Ecto neural progenitor cell (in vitro differentiated cells): ENCODE results near the gene SLC2A2.

Experiments
- DNase-seq: peaks from one replicate; pipeline ENCODE4 v3.0.0-alpha.2; 2018; ENCODE audit warnings: low spot score

SLC2A2 gene

DNA sequence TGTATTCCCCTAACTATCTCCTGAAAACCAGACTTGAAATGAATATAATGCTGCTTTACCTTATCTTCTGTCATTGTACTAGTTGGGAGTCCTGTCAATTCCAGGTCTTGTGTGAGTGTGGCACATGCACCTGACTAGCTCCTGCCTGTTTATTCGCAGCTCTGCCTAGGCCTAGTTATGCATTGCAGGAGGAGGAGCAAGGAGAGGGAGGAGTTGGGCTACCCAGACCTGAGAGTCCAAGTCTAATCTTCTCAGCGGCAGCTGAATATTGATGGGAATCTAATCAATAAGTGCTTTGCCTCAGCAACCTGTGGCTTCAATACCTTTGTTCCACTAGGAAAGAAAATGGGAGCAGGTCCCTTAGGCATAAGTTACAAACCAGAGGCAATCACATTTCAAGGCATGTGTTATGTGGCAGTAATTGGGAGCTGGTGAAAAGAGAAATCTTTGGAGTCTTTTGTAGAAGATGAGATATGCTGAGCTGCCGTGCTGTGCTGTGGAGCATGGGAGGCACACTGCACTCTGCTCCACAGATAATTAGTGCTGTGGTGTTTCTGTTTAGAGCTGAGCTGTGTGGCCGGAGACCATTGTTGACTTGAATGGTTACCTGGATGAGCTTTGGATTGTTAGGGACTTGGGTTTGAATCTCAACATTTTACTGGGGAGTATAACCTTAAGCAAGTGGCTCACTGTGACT lies at the start of gene SLC2A2:
Gene SLC2A2 (minus strand): TSS at position 124 of the 697 bp plus-strand sequence. CDS start 50 bp downstream, at position 74.
- DNase-seq = no peak

DNA sequence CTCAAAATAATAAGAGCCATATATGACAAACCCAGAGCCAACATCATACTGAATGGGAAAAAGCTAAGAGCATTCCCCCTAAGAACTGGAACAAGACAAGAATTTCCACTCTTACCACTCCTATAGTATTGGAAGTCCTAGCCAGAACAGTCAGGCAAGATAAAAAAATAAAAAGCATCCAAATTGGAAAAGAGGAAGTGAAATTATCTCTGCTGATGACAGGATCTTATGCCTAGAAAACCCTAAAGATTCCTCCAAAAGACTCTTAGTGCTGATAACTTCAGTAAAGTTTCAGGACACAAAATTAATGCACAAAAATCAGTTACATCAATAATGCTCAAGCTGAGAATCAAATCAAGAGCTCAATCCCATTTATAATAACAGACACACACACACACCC lies 45.9 kb upstream of the SLC2A2 start:
- DNase-seq = no peak

DNA sequence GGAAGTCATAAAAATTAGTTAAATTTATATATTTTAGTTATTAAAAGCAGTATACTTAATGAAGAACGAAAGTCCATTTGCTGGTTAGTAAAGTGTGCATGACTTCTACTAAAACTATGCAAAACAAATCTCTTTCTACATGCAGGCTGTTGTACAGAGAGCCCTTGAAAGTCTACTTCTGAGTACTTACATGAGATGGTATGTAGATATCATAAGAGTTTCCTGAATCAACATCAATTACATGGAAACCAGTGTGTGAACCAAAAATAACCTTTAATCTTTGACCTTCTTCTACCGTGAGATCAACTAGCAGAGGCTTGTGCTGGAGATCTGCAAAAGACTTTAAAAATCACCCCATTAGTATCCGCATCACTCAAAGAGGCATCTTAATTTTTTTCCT lies 42.1 kb upstream of the SLC2A2 start:
- DNase-seq = no peak

DNA sequence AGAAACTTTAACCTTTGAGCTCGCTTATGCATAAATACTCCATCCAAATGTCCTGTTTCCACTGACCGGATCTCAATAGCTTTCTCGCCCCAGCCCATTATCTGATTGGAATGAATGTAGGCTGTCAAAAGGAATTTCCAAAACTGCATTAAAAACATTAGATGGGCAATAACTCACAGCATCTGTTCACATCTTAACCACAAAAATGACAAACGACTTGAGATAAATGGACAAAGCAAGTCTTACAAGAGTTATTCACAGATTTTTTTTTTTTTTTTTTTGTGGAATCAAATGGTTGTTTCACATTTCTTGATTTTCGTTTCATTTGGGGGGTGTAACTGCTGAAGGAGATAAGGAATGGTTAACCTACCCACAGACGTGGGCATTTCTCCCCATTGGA lies 39.7 kb upstream of the SLC2A2 start:
- DNase-seq = no peak

DNA sequence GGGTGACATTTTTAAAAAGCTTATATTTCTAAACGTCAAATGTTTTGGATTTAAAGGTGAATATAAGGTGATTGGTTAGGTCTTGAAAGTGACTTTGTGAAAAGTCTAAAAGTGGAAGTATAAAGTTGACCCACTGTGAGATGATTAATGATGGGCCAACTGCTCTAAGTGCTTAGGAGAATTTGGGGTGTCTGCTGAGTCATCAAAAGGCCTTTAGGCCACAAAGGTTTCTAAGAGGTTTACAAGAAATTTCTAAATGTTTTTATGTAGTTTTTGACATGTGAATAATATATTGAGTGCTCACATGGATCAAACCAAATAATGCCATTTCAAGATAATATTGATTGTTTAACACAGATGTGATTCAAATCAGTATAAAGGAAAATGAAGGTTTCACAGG lies 39.2 kb upstream of the SLC2A2 start:
- DNase-seq = no peak

DNA sequence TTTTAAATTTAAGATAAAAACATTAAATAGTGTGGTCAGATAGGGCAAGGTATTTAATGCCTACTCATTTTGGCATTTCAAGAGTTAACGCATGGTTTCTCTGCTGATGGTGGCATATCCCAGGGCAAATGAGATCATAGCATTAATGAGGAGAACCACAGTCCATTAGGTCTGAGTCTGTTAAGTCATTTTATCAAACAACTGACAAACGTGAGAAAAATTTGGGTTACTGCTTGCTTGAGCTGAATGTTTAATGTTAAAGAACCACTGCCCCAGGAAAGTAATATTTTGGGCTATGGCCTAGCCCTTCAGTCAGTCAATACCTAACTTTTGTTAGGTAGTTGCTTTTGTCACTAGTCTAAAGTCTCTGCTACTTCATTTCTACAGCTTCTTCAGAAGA lies 37.9 kb upstream of the SLC2A2 start:
- DNase-seq = no peak

DNA sequence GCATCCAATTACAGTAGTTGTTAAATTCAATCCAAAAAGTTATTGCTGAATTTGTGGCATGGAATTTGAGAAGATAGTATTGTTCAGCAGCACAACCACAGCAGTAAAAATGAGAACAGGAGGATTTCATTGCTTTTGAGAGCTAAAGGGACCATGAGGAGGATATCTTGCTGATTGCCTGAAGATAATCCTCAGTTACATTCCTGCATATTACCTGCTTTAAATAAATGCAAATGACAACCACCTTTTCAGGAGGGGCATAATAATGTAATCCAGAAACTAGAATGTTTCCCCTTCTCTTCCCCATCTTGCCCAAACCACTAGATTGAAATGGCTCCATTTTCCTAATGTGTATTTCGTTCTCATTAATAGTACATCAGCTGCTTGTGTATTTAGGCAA lies 35.2 kb upstream of the SLC2A2 start:
- no peak for DNase-seq

DNA sequence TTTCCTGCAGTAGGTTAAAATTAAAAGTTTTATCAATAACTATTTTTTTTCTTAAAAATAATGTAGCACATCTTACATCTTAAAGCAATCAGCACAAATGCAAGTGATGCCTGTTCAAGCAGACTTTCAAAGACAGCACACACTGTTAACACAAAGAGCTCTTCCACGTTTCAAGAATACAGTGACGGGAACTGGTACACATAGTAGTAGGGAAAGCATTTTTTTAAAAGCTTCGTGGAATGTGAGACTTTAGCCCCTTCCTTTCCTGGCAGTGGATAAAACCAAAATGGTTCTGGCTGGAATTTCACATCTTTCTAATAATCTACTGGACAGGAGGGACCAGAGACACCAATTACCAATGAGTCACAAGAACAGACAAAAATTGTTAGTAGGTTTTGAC lies 33.5 kb upstream of the SLC2A2 start:
- no peak for DNase-seq

DNA sequence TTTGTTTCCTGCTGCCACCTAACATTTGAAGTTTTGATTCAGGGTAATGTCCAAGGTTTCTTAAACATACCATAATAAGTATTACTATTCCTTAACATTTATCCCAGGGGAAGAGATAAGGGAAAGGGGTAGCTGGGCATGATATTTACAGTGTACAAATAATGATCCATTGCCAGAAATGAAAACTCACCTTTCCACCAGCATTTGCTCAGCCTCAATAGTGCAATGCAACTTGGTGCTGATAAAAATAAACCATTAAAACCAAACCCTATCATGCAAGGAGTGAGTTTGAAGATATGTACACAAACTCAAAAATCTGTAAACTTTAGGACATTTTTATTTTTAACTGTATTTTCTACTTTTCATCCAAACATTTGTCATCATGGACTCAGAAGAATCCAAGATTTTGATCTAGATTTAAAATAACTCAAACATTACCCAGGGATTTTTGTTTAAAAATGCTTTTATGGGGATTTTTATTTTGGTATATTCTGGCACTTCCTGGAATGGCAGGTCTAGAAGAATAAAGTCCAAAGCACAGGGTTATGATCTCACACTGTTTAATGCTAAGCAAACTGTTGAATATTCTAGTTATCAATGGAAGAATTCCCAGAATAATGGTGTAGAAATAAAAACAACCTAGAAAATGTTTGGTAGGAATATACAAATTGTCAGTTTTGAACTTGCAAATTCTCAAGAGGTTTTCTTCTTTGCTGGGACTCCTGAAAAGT lies 32.5 kb upstream of the SLC2A2 start:
- no peak for DNase-seq

DNA sequence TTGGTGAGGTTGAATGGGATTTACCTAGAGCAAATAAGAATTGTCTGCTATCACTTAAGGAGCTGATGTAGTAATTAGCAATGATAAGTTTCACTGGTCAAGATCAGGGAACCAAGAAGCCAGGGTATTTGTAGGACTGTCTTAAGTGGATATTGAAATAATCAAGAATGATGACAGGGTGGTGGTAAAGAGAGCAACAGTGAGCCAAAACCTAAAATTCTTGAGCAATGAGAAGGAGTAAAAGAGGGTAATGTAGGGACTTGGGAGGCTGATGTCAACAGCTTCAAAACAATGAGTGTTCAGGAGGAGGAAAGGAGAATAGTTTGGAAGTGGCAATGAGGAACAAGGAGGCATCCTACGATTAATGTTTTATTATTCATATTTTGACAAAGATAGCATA lies 31.5 kb upstream of the SLC2A2 start:
- no peak for DNase-seq

DNA sequence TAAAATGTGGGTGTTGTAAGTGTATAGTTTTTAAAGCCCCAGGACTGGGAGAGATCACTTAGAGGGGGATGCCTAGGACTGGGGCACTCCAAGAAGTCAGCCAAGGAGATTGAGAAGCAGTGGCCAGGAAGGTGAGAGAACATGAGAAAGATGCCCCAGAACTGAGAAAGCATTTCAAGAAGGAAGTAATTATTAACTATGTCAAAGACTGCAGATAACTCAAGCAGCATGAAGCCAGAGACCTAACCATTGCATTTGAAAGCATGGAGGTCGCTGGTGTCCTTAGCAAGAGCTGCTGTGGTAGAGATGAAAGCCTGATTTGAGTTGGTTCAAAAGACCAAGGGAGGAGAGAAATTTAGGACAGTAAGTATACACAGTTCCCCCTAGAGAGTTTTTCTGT lies 30.6 kb upstream of the SLC2A2 start:
- DNase-seq = no peak

DNA sequence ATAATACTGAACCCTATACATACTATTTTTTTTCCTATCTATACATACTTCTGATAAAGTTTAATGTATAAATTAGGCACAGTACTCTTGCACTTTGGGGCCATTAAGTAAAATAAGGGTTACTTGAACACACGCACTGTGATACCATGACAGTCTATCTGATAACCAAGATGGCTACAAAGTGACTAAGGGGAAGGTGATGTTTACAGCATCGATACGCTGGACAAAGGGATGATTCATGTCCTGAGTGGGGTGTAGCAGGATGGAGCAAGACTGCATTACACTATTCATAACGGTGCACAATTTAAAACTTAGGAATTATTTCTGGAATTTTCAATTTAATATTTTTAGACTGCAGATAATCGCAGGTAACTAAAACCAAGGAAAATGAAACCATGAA lies 30.0 kb upstream of the SLC2A2 start:
- no peak for DNase-seq

DNA sequence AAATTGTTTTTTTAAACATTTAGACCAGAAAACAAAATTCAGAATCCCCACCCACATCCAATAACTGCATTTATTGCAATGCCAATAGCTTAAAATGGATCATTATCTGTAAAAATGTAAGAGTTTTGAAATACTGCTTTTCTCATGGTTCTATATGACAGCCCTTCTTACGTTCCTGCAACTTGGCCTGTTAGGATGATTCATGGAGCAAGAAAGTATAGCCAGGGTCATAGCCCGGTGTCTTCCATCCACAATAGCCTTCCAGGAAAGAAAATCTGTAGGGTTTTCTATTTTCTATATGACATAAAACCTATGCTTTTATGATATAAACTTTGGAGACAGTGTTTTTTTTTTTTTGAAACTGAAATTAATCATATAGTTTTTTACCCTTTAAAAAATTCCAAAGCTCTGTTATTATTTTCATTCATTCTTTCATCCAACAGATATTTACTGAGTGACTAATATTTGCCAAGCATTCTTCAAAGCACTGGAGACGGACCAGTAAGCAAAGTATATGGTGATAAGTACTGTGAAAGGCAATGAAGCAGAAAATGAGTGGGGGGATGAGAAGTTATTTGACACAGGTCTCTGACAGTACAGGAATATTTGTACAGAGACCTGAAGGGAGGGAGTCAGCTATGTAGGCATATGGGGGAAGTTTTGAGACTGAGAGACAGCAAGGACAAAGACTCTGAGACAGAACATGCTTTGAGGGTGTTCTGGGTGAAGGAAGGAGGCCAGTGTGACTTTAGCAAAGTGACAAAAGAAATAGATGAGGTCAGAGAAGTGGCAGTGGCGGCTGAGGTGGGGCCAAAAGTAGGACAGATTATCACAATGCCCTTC lies 29.0 kb upstream of the SLC2A2 start:
- DNase-seq = no peak

DNA sequence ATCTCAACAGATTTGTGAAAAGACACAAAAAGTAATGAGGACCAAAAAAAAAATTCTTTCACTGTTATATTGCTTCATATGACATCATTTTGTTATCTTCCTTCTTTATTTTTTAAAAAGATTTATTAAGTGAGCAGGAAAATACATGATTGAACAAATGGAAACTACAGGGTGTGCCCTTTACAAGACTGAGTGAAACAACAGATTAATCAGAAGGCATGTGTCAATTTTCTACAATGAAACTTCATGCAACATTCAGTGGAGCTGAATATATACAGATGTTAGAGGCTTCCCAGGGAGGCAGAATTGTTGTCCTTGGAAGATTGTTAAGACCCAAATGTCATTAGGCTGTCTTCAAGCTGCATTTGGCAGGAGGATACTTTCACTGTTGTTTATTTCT lies 28.4 kb upstream of the SLC2A2 start:
- DNase-seq = no peak

DNA sequence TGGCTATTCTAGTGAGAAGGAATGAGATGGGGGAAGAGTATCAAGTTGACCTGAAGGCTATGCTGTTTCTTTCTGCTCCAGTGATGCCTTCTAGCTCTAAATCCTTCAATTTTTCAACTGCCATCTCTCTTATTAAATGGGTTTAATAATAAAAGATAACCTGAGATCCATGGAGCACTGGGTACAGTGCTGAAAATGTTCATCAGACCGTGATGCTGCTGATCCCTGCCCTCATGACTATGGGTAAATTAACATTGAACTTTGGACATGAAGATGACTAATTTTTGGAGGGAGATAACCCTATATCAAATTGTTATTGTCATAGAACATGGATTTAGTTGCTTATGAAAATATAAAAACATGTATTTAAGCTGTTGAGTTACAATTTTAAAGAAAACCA lies 27.7 kb upstream of the SLC2A2 start:
- DNase-seq = no peak

DNA sequence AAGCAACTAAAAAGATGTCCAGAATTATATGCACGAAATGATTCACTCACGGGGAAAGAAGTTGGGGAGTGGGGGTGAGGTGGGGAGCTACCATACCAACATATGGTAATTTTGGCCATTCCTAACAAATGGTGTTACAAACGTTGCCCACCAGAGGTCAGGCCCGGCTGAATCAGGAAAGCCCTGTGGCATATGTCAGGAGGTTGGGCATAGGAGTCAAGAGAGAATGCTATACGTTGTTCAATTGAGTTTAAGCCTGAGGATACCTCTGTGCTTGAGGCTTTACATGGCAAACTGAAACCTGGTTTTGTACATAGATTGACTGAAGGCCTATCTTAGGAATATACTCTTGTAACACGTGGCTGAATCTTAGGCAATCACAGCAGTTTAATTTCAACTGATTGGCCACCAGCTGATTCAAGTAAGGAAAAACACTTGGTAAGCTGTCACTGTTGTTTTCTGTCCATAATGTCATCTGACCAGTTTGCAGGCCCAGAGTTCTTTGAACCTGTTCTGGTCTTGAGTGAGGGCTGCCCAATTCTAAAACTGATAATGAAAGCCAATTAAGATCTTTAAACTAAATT lies 23.4 kb upstream of the SLC2A2 start:
- peak; percentile 70 for DNase-seq

DNA sequence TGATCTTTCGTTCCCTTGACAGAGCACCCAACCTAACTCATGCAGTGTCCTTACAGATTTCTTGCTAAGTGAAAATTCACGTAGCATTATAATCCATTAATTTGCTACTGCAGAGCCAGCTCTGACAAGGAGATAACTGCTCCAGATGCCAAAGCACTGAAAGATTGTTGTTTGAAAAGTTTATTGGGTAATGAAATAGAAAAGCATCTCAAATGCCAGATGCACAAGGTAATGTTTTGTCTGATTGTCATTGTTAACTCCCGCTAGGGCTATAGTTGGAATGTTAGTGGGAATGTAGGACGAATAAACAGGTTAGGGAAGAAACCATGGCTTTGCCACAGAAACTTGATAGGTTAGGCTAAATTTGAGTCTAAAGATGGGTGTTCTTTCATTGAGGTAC lies 20.2 kb upstream of the SLC2A2 start:
- DNase-seq = no peak

DNA sequence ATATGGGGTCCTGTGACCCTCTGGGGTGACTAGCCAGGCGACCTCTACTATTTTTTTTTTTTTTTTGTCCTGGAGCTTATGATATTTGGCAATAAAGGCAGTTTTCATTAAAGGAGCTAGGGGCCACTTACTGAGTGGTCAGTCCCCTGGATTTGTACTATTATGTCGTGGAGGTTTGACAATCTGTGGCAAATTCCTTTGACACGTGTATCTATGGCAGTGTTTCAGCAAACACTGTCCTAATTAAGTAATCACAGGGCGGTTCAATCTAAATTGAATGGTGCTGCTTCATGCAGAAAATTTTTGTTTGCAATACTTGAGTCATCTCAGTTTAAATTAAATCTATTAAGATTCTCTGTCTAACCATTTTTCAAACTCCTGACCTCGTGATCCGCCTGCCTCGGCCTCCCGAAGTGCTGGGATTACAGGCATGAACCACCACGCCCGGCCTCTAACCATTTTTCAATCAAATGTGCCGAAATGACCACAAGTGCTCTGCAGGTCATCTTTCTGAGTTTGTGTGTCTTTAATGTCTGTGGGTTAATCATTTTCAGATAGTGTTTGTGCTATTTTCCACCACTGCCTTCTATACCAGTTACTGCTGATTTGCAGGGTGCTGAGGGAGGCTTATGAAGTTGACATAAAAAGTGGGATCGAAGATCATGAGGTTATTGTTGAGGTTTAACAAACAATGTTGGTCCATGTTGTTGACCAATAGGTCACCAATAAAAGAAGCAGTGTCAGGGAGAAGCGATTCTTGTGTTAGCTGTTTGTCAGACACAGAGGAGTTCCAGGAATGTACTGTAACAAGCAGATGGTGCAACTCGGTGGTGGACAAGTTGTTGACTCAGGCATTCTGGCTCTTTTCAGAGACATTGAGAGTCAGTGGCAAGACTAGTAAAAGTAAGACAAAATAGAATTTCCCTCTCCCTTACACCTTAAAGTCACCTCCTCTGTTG lies 18.6 kb upstream of the SLC2A2 start:
- DNase-seq = no peak

DNA sequence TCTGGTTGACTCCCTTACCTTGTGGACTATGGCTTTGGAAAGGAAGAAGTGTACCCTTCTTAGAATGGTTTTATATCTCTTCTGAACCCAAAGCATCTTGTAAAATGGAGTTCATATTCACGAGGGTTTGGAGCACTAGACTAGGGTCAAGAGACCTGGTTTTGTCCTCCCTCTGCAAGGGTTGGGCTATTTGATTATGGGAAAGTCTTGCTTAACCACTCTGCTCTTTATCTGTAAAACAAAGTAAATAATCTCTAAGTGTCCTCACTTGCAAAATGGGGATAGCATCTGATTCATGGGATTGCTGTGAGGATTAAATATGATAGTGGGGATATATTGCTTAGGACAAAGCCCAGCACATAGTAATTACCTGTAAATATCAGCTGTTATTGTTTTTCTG lies 17.9 kb upstream of the SLC2A2 start:
- DNase-seq = no peak

DNA sequence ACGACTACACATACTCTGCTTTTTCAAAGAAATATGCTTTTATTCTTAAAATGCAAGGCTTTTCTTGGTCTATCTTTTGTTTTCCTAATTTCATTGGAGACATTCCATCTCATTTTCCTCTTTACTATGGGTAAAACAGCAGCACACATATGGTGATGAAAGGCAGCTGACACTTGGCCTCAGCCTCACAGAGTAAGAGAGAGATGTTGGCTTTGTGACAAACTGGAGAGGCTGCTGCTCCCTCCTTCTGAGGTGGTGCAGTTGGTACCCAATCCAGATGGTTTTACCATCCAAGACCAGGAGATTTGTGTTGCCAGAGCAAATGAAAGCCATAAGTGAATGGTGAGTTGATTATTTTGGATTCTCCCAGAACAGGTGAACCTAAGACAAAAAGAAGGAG lies 13.2 kb upstream of the SLC2A2 start:
- DNase-seq = no peak

DNA sequence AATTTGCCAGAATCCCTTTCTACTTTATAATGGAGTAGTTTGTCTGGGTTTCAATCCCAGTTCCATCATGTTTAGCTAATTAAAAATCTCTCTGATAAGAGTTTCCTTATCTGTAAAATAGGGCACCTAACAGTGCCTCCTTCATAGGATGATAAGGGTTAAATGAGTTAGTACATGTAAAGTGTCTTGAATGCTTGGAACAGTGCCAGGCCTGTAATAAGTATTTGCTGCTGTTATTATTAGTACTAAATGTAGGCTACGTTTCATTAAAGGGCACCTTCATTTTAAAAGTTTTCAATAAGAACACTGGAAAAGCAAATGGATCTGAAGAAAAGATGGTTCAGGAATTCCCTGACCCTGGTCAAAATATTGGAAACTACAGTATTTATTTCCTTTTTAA lies 11.8 kb upstream of the SLC2A2 start:
- no peak for DNase-seq
